HG03571 (cell line): ENCODE measurements around the gene UTP18.
"Not testable (repeated sequence)": the region's sequence is repeated elsewhere in the genome, so short reads cannot be mapped to it uniquely, and the experiment has no call there.

ENCODE experiments used
- ATAC-seq: cut with Tn5 transposase; IDR thresholded peaks from one replicate; pipeline ENCODE4 v1.9.1; 2021; ENCODE audit not compliant: unreplicated experiment

The UTP18 gene

DNA sequence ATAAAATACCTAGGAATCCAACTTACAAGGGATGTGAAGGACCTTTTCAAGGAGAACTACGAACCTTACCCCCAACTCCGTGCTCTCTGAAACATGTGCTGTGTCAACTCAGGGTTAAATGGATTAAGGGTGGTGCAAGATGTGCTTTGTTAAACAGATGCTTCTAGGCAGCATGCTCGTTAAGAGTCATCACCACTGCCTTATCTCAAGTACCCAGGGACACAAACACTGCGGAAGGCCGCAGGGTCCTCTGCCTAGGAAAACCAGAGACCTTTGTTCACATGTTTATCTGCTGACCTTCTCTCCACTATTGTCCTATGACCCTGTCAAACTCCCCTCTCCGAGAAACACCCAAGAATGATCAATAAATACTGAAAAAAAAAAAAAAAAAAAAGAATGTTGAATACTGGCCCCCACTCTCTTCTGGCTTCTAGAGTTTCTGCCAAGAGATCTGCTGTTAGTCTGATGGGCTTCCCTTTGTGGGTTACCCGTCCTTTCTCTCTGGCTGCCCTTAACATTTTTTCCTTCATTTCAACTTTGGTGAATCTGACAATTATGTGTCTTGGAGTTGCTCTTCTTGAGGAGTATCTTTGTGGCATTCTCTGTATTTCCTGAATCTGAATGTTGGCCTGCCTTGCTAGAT lies 70.6 kb downstream of the UTP18 start:
- not testable (repeated sequence) for ATAC-seq

DNA sequence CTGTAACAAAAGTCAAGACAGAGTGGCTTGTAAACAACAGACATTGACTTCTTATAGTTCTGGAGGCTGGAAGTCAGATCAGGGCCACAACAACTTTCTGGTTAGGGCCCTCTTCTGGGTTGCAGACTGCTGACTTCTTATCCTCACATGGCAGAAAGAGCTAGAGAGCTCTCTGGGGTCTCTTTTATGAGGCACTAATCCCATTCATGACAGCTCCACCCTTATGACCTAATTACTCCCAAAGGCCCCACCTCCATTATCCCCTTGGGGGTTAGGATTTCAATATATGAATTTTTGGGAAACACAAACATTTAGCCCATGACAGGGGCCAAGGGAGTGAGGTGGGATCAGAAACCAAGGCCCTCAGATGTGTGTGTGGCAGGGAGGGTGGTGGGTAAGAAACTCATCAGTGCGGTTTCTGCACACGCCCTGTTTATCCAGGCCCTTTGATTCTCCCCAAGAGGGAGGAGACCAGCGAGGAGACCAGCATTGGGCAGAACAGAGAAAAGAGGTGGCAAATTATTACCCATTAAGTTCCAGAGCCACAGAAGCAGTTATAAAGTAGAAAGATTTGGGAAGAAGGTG lies 74.8 kb downstream of the UTP18 start:
- no peak for ATAC-seq

DNA sequence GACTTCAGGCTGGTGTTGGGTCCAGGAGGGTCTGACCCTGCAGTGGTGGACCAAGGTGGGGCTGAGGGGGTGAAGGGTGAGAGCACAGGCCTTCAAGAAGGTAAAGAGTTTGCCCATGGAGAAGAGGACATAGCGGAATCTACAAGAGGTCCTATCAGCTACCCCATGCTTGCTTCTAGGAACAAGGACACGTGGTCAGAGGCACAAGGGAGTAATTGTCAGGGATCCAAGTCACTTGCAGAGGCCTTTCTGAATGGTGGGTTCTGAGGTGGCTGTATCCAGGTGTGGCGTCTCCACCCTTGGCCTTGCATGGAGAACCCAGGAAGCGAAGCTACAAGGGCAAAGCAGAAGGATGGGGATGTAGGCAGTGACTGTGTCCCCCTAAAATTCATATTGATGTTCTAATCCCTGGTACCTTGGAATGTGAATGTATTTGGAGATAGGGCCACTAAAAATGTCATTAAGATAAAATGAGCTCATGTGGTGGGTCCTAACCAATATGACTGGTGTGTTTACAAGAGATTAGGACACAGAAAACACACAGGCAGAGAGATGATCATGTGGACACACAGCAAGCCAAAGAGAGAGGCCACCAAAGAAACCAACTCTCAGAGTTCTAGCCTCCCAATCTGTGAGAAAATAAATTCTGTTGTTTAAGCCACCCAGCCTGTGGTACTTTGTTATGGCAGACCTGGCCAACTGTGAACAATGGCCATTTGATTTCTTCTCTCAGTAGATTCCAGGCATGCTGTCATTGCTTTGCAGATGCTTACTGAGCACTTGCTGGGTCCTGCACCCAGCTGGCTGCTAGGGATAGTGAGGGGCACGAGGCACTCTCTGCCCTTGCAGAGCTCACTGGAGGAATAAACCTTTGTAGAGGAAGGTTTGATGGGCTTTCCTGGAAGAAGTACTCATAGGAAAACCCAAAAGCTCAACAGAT lies 75.8 kb downstream of the UTP18 start:
- ATAC-seq = no peak

DNA sequence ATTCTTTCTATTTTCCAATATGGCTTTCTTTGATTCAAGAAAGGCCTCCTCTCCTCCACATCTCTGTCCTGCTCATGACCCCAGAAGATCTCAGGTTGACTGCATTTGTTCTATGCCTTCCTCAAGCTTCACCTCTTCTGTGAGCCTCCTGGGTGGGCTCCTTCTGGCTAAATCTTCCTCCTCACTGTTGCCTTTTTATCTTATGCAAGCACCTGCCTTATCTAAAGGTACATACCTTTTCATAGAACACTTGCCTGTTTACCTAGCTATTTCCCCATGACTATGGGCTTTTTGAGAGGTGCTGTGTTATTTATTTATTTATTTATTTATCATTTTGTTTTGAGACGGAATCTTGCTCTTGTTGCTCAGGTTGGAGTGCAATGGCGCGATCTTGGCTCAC lies 81.1 kb downstream of the UTP18 start:
- no peak for ATAC-seq

DNA sequence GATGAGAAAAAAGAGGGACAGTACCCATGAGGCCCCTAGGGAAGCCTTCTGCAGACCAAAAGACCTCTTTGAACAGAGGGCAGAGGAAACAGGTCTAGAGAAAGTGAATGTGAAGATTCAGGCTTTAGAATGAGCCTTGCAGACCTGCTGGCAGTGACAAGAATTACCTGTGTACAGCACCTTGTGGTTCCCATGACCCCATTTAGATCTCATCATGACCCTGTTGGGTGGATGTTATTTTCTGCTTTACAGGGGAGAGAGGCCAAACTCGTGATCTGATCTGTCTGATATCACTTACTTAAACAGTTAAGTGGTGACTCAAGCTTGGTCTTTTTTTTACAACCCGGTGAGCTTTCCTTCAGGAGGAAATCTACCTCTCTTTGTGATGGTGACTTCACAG lies 81.9 kb downstream of the UTP18 start:
- no peak for ATAC-seq

DNA sequence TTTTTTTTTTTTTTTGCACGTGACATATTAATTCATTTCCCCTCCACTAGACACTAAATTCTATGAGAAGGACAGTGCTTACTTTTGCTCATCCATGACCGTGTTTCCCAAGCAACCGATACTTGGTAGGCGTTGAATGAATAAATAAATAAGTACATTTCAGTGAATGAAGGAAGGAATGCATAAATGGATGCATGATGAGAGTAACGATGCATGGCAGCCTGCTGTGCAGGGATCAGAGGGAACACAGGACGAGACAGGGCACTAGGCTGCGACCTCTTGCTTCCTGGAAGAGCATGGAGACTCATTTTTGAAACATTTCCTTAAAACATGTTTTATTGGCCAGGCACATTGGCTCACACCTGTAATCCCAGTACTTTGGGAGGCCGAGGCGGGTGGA lies 84.2 kb downstream of the UTP18 start:
- no peak for ATAC-seq

DNA sequence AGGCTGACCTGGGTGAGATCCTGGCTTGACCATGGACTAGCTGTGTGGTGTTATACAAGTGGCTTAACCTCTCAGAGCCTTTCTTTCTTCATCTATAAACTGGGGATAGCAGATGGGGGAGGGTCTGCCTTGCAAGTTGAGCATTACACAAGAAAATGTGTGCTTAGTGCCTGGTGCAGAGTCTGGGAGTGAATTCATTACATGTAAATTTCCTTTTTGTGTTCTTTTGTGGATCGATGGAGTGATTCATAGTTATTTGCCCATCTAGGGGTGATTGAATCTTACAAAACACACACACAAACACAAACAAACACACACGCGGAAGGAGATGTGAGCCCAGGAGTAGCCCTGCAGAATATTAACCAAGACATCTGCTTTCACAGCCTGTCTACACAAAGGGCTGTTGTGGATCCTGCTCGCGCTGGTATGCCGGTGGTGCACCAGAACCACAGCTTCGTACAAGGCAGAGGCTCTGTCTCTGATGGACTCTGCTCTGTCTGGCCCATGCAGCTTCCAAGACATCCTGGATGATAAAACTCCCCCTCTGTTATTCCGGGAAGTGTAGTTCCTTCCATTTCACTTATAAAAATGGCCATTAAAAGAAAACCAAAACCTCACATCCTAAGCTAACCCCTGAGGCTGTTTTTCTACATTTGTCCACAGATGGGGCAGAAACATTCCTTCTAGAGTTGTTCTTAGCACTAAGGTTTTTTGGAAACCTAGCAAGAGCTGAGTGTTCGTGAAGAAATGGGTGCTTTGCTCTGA lies 86.1 kb downstream of the UTP18 start:
- ATAC-seq = no peak
